ENCODE results near the gene PLA2G4B.

GRCh38 chr15:41789662-41790061 lies 49.0 kb upstream of the PLA2G4B start:
- no peak for TF ChIP-seq YY1 (IDR thresholded peaks at IDR 0.05; ENCODE audit: insufficient read depth, insufficient read length)
- no peak for TF ChIP-seq SUZ12 (IDR thresholded peaks at IDR 0.05; ENCODE audit: extremely low read depth, insufficient read depth, insufficient read length)
